Measurements from ENCODE around the gene EFNA4. TPM values are rescaled to one million over a fixed set of nuclear protein-coding genes. Genes with fewer than 3 reads are reported as not detected.

EFNA4 gene
- total RNA-seq, 2 donors from 2014 or later: 2.2 to 3.5 TPM

DNA sequence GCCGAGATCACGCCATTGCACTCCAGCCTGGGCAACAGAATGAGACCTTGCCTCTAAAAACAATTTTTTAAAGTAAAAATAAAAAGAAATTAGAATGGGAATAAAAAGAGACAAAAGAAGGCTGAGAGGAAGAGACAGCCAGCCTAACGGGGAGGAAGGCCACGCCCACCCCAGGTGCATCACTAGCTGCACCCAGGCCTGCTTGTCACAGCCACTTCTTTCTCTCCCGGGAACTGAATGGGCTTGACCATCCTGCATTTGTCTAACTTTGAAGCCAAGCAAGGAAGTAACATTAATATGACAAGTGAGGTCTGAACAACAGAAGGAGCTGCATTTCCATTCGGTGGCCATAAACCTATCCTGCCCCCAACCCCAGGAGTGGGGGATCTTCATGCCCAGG lies 43.3 kb downstream of the EFNA4 start:
- Histone ChIP-seq H3K9me3 (no peaks in the 10 kb centered on the region), H3K27me3 (no peaks in the 10 kb centered on the region), H3K36me3 (no peaks in the 10 kb centered on the region), H3K4me1 (peaks cover 0 to 15% of the 10 kb centered on the region in 2 donors), H3K27ac (no peak overlapping the region), H3K4me3 (no peak overlapping the region)
- TF ChIP-seq, protein P1, sequence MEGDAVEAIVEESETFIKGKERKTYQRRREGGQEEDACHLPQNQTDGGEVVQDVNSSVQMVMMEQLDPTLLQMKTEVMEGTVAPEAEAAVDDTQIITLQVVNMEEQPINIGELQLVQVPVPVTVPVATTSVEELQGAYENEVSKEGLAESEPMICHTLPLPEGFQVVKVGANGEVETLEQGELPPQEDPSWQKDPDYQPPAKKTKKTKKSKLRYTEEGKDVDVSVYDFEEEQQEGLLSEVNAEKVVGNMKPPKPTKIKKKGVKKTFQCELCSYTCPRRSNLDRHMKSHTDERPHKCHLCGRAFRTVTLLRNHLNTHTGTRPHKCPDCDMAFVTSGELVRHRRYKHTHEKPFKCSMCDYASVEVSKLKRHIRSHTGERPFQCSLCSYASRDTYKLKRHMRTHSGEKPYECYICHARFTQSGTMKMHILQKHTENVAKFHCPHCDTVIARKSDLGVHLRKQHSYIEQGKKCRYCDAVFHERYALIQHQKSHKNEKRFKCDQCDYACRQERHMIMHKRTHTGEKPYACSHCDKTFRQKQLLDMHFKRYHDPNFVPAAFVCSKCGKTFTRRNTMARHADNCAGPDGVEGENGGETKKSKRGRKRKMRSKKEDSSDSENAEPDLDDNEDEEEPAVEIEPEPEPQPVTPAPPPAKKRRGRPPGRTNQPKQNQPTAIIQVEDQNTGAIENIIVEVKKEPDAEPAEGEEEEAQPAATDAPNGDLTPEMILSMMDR (IDR thresholded peaks at IDR 0.05): no peak
- DNase-seq (ENCODE audit: low spot score): no peak

DNA sequence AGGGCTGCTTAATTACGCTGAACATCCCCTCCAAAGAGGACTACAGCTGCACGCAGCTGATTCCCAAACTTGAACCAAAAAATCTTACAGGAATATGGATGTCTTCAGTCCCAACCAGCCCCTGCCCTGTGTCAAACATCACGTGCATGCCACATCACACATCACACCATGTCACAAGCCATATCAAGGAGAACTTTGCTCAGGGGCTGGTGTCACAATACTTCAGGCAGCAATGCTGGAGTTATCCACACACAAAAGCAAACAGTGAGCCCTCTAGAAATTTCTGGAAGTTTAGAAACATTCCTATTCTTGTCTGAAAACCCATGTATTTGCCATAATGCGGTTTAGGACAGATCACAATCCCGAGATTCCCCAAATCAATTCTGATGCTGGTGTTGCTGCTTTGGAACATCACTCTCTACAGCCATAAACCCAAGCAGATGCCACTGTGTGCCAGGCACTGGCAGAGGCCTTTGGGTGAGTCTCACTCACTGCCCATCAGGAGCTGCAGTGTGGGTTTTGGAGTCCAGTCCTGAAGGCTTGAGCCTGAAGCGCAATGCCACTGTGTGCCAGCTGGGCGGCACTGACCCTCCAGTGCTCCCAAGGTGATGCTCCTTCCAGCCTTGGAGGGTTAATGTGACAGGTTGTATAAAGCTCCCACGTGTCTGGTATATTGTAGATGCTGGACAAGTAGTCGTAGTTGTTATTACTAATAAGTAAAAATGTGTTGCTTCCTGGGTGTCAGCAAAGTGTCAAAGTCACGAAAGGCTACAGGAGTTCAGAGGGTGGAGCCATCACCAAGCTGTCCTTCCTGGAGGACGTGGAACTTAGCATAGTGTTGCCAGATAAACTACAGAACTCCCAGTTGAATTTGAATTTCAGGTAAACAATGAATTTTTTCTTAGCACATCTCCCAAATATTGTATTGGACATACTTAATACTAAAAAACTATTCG lies 44.0 kb downstream of the EFNA4 start:
- no peak overlapping the region for H3K4me3 ChIP-seq
- no peak overlapping the region for H3K27ac ChIP-seq
- no peaks in the 10 kb centered on the region for H3K36me3 ChIP-seq
- H3K4me1 ChIP-seq: peaks cover 0 to 15% of the 10 kb centered on the region in 2 donors
- no peaks in the 10 kb centered on the region for H3K27me3 ChIP-seq
- no peaks in the 10 kb centered on the region for H3K9me3 ChIP-seq
- TF ChIP-seq, protein P1 (IDR thresholded peaks at IDR 0.05): no peak
- DNase-seq (ENCODE audit: low spot score): no peak

DNA sequence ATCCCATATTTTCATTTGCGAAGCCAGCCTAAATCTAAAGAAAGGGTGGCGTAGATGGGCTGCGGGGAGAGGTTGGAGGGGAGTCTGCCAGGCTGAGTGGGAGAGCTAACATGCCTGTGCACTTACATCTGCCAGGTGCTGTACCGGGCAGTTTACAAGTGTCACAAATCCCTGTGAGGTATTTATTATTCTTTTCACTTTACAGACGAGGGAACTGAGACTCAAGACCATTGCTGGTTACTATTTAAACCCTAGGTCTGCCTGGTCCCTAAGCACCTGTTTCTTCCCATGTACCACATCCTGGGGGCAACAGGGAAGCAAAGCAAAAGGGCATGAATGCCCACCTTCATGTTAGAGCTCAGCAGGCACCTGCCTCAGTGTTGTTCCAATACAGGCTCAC lies 44.8 kb downstream of the EFNA4 start:
- no peaks in the 10 kb centered on the region for H3K27me3 ChIP-seq

DNA sequence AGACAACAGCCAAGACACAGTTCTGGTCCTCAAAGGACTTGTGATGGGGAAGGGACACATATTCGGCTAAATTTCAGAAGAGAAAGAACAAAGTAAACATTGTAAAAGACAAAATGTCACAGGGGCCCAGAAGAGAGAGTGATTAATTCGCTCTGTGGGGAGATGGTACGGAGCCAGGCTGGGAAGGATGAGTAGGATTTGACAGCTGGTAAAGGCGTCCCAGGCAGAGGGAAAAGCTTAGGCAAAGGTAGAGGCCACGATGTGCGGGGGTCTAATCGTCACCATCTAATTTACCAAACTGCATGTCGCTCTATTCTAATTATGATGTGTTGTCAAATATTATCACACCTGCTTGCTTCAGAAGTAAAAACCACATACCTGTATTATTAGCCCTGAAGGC lies 46.8 kb downstream of the EFNA4 start:
- no peak for DNase-seq (ENCODE audit: low spot score)
- Histone ChIP-seq H3K27me3 (no peaks in the 10 kb centered on the region), H3K27ac (no peak overlapping the region), H3K4me1 (peaks cover 0 to 4% of the 10 kb centered on the region in 2 donors), H3K36me3 (no peaks in the 10 kb centered on the region), H3K9me3 (no peaks in the 10 kb centered on the region), H3K4me3 (no peak overlapping the region)
- TF ChIP-seq, protein P1 (IDR thresholded peaks at IDR 0.05): no peak

More for the DNA sequence above, 44.8 kb downstream of the EFNA4 start:
- TF ChIP-seq, protein P1 (IDR thresholded peaks at IDR 0.05): no peak
- Histone ChIP-seq H3K9me3 (no peaks in the 10 kb centered on the region), H3K27ac (no peak overlapping the region), H3K4me1 (peaks cover 0 to 15% of the 10 kb centered on the region in 2 donors), H3K36me3 (no peaks in the 10 kb centered on the region), H3K4me3 (no peak overlapping the region)
- DNase-seq (ENCODE audit: low spot score): no peak

DNA sequence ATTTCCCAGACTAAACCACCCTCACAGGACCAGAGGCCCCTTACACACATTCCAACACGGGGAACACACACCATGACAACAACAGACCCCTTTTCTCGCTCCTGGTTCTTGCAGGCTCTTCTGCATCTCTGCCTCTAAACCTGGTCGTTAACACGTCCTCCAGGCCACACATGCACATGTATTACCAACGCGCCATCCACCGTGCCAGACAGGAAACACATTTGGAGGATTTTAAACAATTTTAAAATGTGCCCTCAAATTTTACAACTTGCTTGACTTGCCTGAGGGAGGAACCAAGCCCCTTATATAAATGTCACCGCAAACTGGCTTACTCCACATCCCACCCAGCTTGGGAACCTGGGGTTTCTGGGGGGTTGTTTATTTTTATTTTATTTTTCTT lies 47.3 kb downstream of the EFNA4 start:
- no peak overlapping the region for H3K27ac ChIP-seq
- H3K27me3 ChIP-seq: no peaks in the 10 kb centered on the region
- no peaks in the 10 kb centered on the region for H3K36me3 ChIP-seq
- no peaks in the 10 kb centered on the region for H3K9me3 ChIP-seq
- no peak overlapping the region for H3K4me3 ChIP-seq
- no peak for DNase-seq (ENCODE audit: low spot score)
- TF ChIP-seq, protein P1 (IDR thresholded peaks at IDR 0.05): no peak
- no peaks in the 10 kb centered on the region for H3K4me1 ChIP-seq
